HepG2 (cell line): ENCODE measurements around the gene THAP5. TPM values are rescaled to one million over a fixed set of nuclear protein-coding genes. Genes with fewer than 3 reads are reported as not detected.

ENCODE experiments used
- ARHGAP35 ChIP-seq: sonication (generic); formaldehyde crosslinking; IDR thresholded peaks from 2 replicates; pipeline ENCODE4 v1.9.0; 2022; ENCODE audit warnings: mild to moderate bottlenecking, inconsistent platforms, moderate library complexity, missing genetic modification reagents, borderline replicate concordance
- ELF3 ChIP-seq: IDR thresholded peaks from 2 replicates; pipeline ENCODE4 v1.6.1; 2016; ENCODE audit warnings: missing genetic modification reagents, missing compliant biosample characterization
- GZF1 ChIP-seq: sonication (generic); formaldehyde crosslinking; IDR thresholded peaks from 2 replicates; pipeline ENCODE4 v1.5.1; 2020; ENCODE audit warnings: mild to moderate bottlenecking, missing genetic modification reagents
- HDAC2 ChIP-seq: sonication (generic); formaldehyde crosslinking; IDR thresholded peaks from 2 replicates; pipeline ENCODE4 v1.4.0; 2020; ENCODE audit warnings: missing genetic modification reagents
- HMGA1 ChIP-seq: sonication (generic); formaldehyde crosslinking; conservative IDR thresholded peaks from 2 replicates; pipeline ENCODE4 v1.4.0; 2020; ENCODE audit warnings: missing genetic modification reagents
- HNRNPK ChIP-seq: fragments of 200-400 bp; formaldehyde crosslinking; IDR thresholded peaks from 2 replicates; pipeline ENCODE4 v1.6.1; 2018; ENCODE audit warnings: low read length, low read depth, moderate library complexity, mild to moderate bottlenecking; ENCODE audit not compliant: poor library complexity, severe bottlenecking
- IRF2 ChIP-seq: IDR thresholded peaks from 2 replicates; pipeline ENCODE4 v1.6.1; 2018; ENCODE audit warnings: missing genetic modification reagents, missing compliant biosample characterization
- JARID2 ChIP-seq: sonication (generic); formaldehyde crosslinking; IDR thresholded peaks from 2 replicates; pipeline ENCODE4 v1.8.1; 2023; ENCODE audit warnings: missing genetic modification reagents, inconsistent platforms; ENCODE audit not compliant: insufficient replicate concordance
- KLF13 ChIP-seq: sonication (generic); formaldehyde crosslinking; IDR thresholded peaks from 2 replicates; pipeline ENCODE4 v1.4.0; 2020; ENCODE audit warnings: mild to moderate bottlenecking, missing genetic modification reagents
- LRRFIP1 ChIP-seq: sonication (generic); formaldehyde crosslinking; conservative IDR thresholded peaks from 2 replicates; pipeline ENCODE4 v1.4.0; 2020; ENCODE audit warnings: missing genetic modification reagents
- MED1 ChIP-seq: sonication (generic); formaldehyde crosslinking; IDR thresholded peaks from 2 replicates; pipeline ENCODE4 v1.4.0; 2020; ENCODE audit warnings: missing genetic modification reagents
- RARA ChIP-seq: IDR thresholded peaks from 2 replicates; pipeline ENCODE4 v1.6.1; 2016; ENCODE audit warnings: missing genetic modification reagents, missing compliant biosample characterization
- RARG ChIP-seq: sonication (generic); formaldehyde crosslinking; IDR thresholded peaks from 2 replicates; pipeline ENCODE4 v1.4.0; 2020; ENCODE audit warnings: low read depth, mild to moderate bottlenecking, missing genetic modification reagents
- RCOR2 ChIP-seq: IDR thresholded peaks from 2 replicates; pipeline ENCODE4 v1.6.1; 2016; ENCODE audit warnings: missing biosample characterization, missing genetic modification reagents
- SMC3 ChIP-seq: IDR thresholded peaks from 2 replicates; pipeline ENCODE4 v1.6.1; 2011; ENCODE audit warnings: low read length, improper control_type of control experiment
- ZBTB25 ChIP-seq: IDR thresholded peaks from 2 replicates; pipeline ENCODE4 v1.6.1; 2018; ENCODE audit warnings: missing genetic modification reagents
- ZFP1 ChIP-seq: IDR thresholded peaks from 2 replicates; pipeline ENCODE4 v1.6.1; 2016
- ZMYM4 ChIP-seq: sonication (generic); formaldehyde crosslinking; IDR thresholded peaks from 2 replicates; pipeline ENCODE4 v1.8.1; 2023; ENCODE audit warnings: mild to moderate bottlenecking, missing genetic modification reagents
- ZNF333 ChIP-seq: sonication (generic); formaldehyde crosslinking; IDR thresholded peaks from 2 replicates; pipeline ENCODE4 v1.4.0; 2020; ENCODE audit warnings: mild to moderate bottlenecking, missing genetic modification reagents, borderline replicate concordance
- ZNF33A ChIP-seq: sonication (generic); formaldehyde crosslinking; IDR thresholded peaks from 2 replicates; pipeline ENCODE4 v1.5.1; 2020; ENCODE audit warnings: missing genetic modification reagents, mild to moderate bottlenecking, moderate library complexity, borderline replicate concordance
- ZNF747 ChIP-seq: sonication (generic); formaldehyde crosslinking; IDR thresholded peaks from 2 replicates; pipeline ENCODE4 v1.8.1; 2023; ENCODE audit warnings: missing genetic modification reagents, mild to moderate bottlenecking, borderline replicate concordance
- polyA plus RNA-seq, 8 experiments: library from polyadenylated mRNA; depleted of rRNA in 3 of 8; stranded (reverse) in 7 of 8; unstranded in 1 of 8; fragments of >200 nt; fragmentation: Illumina TruSeq in 4 of 8; extraction: Trizol in 4 of 8; gene quantifications; 2 replicates each; pipeline versions ENCODE4 v1.2.1 to v1.2.3, GENCODE V29; 2011 to 2016; ENCODE audit warnings: low read depth in 4 of 8, missing spikeins in 1 of 8, mixed read lengths in 1 of 8; ENCODE audit not compliant: insufficient read depth in 1 of 8
- total RNA-seq, 5 experiments: library from RNA; depleted of rRNA; stranded (reverse); fragments of >200 nt; fragmentation: Illumina TruSeq; extraction: Trizol; gene quantifications; 2 replicates each; pipeline ENCODE4 v1.2.3, GENCODE V29; 2016; ENCODE audit warnings: low read depth in 1 of 5
- TF ChIP-seq, protein P1 (sequence below): sonication (generic); formaldehyde crosslinking; conservative IDR thresholded peaks from 2 replicates; pipeline ENCODE4 v1.4.0; 2020; ENCODE audit warnings: missing genetic modification reagents

THAP5 gene
- total and polyA plus RNA-seq, 2 of the 13 experiments (the other 11 are each of a cell fraction or from before 2014, with no cell fraction given) = 3.6 to 11.8 TPM

DNA sequence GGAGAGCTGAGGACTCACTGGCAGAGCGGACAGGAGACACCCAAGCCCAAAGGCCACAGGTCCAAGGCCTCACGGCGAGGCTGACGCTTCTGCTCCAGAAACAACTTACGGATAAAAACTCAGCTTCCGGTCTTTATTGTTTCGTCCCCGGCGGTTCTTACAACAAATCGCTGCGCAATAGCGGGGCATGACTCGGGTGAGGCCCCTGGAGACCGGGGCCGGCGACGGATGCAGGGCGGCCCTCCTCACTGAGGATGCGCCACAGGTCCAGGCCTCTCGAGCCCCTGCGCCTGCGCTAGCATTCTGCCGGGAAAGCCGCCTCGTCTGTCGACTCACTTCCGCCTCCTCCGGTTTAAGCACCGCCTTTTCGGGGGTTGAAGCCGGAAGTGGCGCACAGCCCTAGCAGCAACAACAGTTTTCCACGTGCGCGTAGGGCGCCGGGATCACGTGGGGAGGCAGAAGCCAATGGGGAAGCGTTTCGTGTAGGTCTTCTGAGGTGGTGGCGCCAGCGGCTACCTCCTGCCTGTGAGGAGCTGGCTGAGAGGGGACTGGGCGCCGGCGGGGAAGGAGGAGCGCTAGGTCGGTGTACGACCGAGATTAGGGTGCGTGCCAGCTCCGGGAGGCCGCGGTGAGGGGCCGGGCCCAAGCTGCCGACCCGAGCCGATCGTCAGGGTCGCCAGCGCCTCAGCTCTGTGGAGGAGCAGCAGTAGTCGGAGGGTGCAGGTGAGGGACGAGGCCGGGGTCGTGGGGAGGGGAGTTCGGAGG lies at the start of gene THAP5, which contains the start of gene DNAJB9 (continued):
- TF ChIP-seq ZBTB25 (CRISPR knock-in tag) = peak; percentile 93
- TF ChIP-seq RARG (CRISPR knock-in tag) = 0 out of 2 replicates have a peak, but pooled peaks have one; percentile 34
- peak; percentile 94 for TF ChIP-seq ELF3 (CRISPR knock-in tag)
- peak; percentile 89 for TF ChIP-seq ZNF747
- TF ChIP-seq SMC3 = no peak
- TF ChIP-seq, protein P1, sequence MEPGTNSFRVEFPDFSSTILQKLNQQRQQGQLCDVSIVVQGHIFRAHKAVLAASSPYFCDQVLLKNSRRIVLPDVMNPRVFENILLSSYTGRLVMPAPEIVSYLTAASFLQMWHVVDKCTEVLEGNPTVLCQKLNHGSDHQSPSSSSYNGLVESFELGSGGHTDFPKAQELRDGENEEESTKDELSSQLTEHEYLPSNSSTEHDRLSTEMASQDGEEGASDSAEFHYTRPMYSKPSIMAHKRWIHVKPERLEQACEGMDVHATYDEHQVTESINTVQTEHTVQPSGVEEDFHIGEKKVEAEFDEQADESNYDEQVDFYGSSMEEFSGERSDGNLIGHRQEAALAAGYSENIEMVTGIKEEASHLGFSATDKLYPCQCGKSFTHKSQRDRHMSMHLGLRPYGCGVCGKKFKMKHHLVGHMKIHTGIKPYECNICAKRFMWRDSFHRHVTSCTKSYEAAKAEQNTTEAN (CRISPR knock-in tag) = peak; percentile 92
- TF ChIP-seq ARHGAP35 = peak; percentile 84; the same call in 1 of the 2 replicates
- TF ChIP-seq RCOR2 (CRISPR knock-in tag) = 0 out of 2 replicates have a peak, but pooled peaks have one; percentile 32
- peak; percentile 82 for TF ChIP-seq ZNF33A (CRISPR knock-in tag)
- TF ChIP-seq ZFP1 (CRISPR knock-in tag) = peak; percentile 29; the same call in 1 of the 2 replicates
- TF ChIP-seq KLF13 (CRISPR knock-in tag) = 0 out of 2 replicates have a peak, but pooled peaks have one; percentile 55
- peak; percentile 54 for TF ChIP-seq HNRNPK
- no peak for TF ChIP-seq HMGA1 (CRISPR knock-in tag)
- peak; percentile 97 for TF ChIP-seq ZMYM4 (CRISPR knock-in tag)
- peak; percentile 31 for TF ChIP-seq JARID2 (CRISPR knock-in tag)
- TF ChIP-seq MED1 (CRISPR knock-in tag) = peak; percentile 74
- TF ChIP-seq IRF2 (CRISPR knock-in tag) = peak; percentile 90
- 0 out of 2 replicates have a peak, but pooled peaks have one; percentile 36 for TF ChIP-seq RARA (CRISPR knock-in tag)
- TF ChIP-seq HDAC2 (CRISPR knock-in tag) = peak; percentile 55
- TF ChIP-seq LRRFIP1 (CRISPR knock-in tag) = 0 out of 2 replicates have a peak, but pooled peaks have one; percentile 8
- peak; percentile 89 for TF ChIP-seq GZF1 (CRISPR knock-in tag)
- TF ChIP-seq ZNF333 (CRISPR knock-in tag) = peak; percentile 36; the same call in 1 of the 2 replicates
